GM23248 (cell line): ENCODE data around the gene NR1D2.

ENCODE experiments used
- EZH2 ChIP-seq: fragments of 200-600 bp; sonication (generic); IDR thresholded peaks from 2 replicates; pipeline ENCODE4 v1.6.1; 2018; ENCODE audit warnings: antibody characterized with exemption, mild to moderate bottlenecking; ENCODE audit not compliant: insufficient read depth, poor library complexity, severe bottlenecking
- EZH2phosphoT487 ChIP-seq: fragments of 200-600 bp; sonication (generic); IDR thresholded peaks from 2 replicates; pipeline ENCODE4 v1.6.1; 2018; ENCODE audit warnings: antibody characterized with exemption, moderate library complexity, mild to moderate bottlenecking, low read depth; ENCODE audit not compliant: insufficient read depth

GRCh38 chr3:23913873-23914743 lies 31.0 kb upstream of the NR1D2 start:
- TF ChIP-seq EZH2phosphoT487 = no peak
- TF ChIP-seq EZH2 = no peak
